ENCODE measurements around the gene ASB11.

The ASB11 gene, protein sequence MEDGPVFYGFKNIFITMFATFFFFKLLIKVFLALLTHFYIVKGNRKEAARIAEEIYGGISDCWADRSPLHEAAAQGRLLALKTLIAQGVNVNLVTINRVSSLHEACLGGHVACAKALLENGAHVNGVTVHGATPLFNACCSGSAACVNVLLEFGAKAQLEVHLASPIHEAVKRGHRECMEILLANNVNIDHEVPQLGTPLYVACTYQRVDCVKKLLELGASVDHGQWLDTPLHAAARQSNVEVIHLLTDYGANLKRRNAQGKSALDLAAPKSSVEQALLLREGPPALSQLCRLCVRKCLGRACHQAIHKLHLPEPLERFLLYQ

GRCh38 chrX:15315509-15315908 is at the start of gene ASB11:
Gene ASB11 (minus strand): TSS chrX:15315640. CDS start chrX:15315605, 35 bp downstream.
- no peak within 1 kb of the TSS for H3K27ac ChIP-seq
- no peak within 1 kb of the TSS for H3K4me3 ChIP-seq

GRCh38 chrX:15359701-15360100 is 44.3 kb upstream of the ASB11 start:
- H3K4me3 ChIP-seq: no peak overlapping the region
- no peak overlapping the region for H3K27ac ChIP-seq

- Histone ChIP-seq H3K27ac (no peak overlapping the region), H3K4me3 (no peak overlapping the region)
These were observed 43.1 kb upstream of the ASB11 start for GRCh38 chrX:15358533-15358932.

GRCh38 chrX:15356444-15356843 is 41.0 kb upstream of the ASB11 start:
- Histone ChIP-seq H3K27ac (no peak overlapping the region), H3K4me3 (no peak overlapping the region)

DNA sequence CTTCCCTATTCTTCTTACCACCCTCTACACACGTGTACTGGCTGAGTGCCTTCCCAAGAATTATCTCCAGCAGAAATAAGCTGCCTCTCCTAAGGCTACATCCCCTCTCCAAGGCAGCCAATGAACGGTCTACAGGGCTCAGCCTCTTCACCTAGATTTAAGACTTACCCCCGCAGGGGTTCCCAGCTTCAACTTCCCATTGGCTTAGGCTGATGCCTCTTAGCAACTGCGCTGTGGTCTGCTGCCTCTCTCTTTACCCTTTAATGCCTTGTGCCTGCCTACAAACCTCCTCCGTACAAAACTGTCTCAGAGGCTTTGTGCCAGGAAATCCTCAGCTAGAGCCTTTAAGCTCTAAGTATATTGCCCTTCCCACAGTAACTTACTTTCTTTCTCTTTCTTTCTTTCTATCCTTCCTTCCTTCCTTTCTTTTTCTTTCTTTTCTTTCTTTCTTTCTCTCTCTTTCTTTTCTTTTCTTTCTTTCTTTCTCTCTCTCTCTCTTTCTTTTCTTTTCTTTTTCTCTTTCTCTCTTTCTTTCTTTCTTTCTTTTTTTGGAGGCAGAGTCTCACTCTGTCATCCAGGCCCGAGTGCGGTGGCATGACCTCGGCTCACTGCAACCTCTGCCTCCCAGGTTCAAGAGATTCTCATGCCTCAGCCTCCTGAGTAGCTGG is 35.0 kb upstream of the ASB11 start:
- no peak overlapping the region for H3K27ac ChIP-seq
- no peak overlapping the region for H3K4me3 ChIP-seq

- Histone ChIP-seq H3K4me3 (no peak overlapping the region), H3K27ac (no peak overlapping the region)
These were observed 33.6 kb upstream of the ASB11 start for GRCh38 chrX:15349046-15349445.

GRCh38 chrX:15345976-15346375 is 30.5 kb upstream of the ASB11 start:
- no peak overlapping the region for H3K27ac ChIP-seq
- no peak overlapping the region for H3K4me3 ChIP-seq

DNA sequence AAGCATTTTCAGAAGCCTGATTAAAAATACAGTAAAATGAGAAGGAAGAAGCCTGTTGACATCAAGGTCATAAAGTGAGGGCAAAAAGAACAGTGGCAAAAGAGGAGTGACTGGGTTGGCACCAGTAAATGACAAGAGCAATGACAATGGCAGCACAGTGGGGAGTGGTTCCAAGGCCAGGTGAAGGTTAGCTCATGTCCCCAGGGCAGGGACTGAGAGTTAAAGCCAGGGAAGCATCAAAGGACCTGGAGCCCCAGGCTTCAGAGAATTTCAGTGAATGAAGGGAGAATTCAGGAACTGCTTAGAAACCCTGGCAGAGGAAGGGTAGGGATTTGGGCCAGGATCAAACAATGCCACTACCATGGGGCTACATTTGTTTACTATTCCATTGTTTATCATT is 28.7 kb upstream of the ASB11 start:
- Histone ChIP-seq H3K4me3 (no peak overlapping the region), H3K27ac (no peak overlapping the region)

- Histone ChIP-seq H3K4me3 (no peak overlapping the region), H3K27ac (no peak overlapping the region)
These were observed 27.6 kb upstream of the ASB11 start for GRCh38 chrX:15343075-15343476.

- H3K4me3 ChIP-seq: no peak overlapping the region
- no peak overlapping the region for H3K27ac ChIP-seq
These were observed 25.4 kb upstream of the ASB11 start for GRCh38 chrX:15340867-15341266.

GRCh38 chrX:15336023-15336413 is 20.6 kb upstream of the ASB11 start:
- H3K27ac ChIP-seq: peak overlapping the region in 8 of 21 experiments; percentile 6 to 87 (median 42)
- H3K4me3 ChIP-seq: peak overlapping the region; percentile 11 to 75 (median 72)

- peak within 1 kb of the TSS; percentile 39 to 91 (median 79) for H3K27ac ChIP-seq
- peak within 1 kb of the TSS; percentile 46 to 75 (median 72) for H3K4me3 ChIP-seq
These were observed 19.9 kb upstream of the ASB11 start, which contains the start of gene PIGA for GRCh38 chrX:15335135-15336022. Gene PIGA (minus strand): TSS chrX:15335523. CDS start chrX:15331930, 3,593 bp downstream.

- H3K27ac ChIP-seq: peak overlapping the region in 19 of 21 experiments; percentile 39 to 91 (median 80)
- peak overlapping the region; percentile 46 to 75 (median 72) for H3K4me3 ChIP-seq
These were observed 19.1 kb upstream of the ASB11 start for GRCh38 chrX:15334561-15334960.

DNA sequence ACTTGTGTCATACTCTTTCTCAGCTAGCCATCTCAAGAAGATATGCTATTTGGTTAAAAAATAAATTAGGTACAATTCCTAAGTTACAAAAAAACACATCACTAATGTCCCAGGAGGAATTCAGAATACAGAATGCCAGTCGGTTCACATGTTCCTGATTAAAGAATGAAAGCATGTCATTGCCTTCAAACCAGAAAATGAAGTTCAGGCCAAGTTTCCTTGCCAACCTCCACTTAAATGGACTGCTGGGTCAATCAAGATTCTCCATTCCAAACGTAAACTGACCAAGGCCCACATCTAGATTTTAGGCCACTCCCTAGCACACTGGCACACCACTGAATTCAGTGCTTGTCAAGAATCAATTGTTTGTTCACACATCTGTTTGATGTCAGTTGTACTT is 13.4 kb upstream of the ASB11 start:
- no peak overlapping the region for H3K27ac ChIP-seq
- H3K4me3 ChIP-seq: no peak overlapping the region

- H3K27ac ChIP-seq: no peak overlapping the region
- no peak overlapping the region for H3K4me3 ChIP-seq
These were observed 12.7 kb upstream of the ASB11 start for GRCh38 chrX:15328131-15328530.

- H3K27ac ChIP-seq: no peak overlapping the region
These were observed 7.0 kb upstream of the ASB11 start for GRCh38 chrX:15322472-15322871.

GRCh38 chrX:15322072-15322471 is 6.6 kb upstream of the ASB11 start:
- peak overlapping the region in 1 of 21 experiments; percentile 37 for H3K27ac ChIP-seq
- H3K4me3 ChIP-seq: no peak overlapping the region

More at GRCh38 chrX:15322472-15322871, 7.0 kb upstream of the ASB11 start:
- H3K4me3 ChIP-seq: no peak overlapping the region

GRCh38 chrX:15321447-15321846 is 6.0 kb upstream of the ASB11 start:
- Histone ChIP-seq H3K27ac (no peak overlapping the region), H3K4me3 (no peak overlapping the region)

DNA sequence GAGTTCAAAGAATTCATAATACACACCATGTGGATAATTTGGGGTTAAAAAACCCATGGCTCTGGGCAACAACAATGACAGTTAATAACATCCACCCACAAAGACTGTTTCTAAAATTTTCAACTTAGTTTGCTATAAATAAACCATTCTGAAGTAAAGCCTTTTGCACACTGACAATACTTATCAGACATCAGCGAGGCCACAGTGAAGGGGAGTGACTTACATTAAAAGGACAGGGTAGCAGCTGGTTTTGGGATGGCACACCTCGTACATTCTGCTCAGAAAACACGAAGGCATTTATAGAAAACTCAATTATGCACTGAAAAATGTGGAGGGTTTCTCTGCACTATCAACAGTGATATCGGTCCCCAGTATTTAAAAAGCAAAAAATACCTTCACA is 4.9 kb upstream of the ASB11 start:
- no peak overlapping the region for H3K4me3 ChIP-seq
- H3K27ac ChIP-seq: no peak overlapping the region

DNA sequence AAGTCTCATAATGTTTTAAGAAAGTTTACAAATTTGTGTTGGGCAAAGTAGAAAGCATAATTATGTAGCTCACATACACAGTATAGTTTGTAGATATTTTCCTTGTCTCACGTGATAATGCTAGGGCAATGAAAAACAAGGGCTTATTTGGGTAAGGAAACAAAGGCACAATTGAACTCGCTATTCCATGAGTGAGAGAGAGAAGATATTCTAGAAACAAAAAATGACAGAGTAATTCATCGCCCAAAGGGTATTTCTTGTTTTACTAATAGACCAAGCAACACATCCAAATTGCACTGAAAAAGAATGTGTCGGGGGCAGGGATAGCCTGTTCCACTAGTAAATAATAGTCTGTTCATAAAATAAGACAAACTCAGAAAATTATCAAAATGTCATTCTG is 3.6 kb upstream of the ASB11 start:
- Histone ChIP-seq H3K27ac (no peak overlapping the region), H3K4me3 (no peak overlapping the region)

Data from skin epidermis (tissue), 12 donors.